NCI-H1417 (cell line): ENCODE measurements around the gene GSTO2.

ENCODE experiments used
- DNase-seq, 3 experiments: peaks; one replicate each; lab custom pipeline; 2025; lab: John Stamatoyannopoulos, UW

Gene GSTO2

DNA sequence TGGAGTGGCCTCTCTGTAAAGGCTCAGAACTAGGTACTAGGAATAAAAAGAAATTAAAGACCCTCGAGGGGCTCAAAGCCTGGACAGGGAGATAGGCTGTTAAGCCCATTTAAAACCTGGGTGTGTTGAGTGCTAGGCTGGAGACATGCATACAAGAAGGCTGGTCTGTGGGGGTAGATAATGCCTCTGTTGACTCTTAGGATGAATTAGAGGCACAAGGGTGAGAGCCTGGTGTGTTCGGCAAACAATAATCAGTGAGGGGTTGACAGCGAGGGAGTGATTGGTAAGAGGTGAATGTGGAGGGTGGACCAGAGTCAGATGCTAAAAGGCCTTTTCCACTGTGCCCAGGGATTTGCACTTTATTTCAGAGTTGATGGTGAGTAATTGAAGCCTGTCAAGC lies 12.7 kb downstream of the GSTO2 start:
- peak in 2 of 3 experiments; percentile 70 to 93 for DNase-seq

DNA sequence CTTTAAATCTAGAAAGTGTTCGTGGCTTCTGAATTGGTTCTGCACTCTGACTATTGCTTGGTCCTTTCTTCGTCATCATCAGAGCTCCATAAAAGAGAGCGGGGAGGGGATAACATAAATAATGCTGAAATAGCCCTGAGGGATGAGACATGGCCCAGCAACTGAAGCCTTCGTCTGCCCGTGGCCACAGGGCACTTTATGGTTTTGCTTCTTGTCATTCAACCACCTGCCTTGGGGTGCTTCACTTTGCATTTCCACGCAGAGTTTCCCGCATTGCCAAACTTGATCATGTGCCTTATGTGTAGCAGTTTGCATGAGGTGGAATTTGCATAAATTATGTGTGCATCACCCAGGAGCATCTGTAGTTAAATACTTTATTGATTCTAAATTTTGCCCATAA lies 15.9 kb downstream of the GSTO2 start:
- no peak for DNase-seq

DNA sequence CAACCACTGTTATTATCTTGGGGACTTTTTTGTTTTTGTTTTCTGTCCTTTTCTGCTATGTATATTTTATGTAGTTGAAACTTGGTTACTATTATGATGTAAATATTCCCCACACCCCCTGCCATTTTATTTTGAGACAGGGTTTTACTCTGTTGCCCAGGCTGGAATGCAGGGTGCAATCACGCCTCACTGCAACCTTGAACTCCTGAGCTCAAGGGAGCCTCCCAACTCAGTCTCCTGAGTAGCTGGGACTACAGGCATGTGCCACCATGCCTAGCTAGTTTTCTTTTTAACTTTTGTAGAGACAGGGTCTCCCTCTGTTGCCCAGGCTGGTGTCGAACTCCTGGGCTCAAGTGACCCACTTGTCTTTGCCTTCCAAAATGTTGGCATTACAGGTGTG lies 18.0 kb downstream of the GSTO2 start:
- no peak for DNase-seq

DNA sequence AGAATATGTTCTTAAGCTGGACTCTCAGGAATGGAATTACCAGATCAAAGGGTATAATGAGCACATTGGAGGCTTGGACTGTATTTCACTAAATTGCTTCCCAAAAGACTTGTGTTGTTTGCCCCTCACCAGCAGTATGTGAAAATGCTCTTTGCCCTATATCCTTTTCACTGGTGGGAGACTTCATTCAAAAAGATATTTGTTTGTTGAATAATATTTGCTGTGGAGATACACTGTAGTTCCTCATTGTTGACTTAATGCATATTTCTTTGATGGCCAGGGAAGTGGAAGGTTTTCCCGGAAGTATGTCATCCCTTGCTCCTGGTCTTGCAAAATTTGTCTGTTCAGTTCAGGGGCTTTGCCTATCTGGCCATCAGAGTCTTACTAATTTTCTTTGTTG lies 19.4 kb downstream of the GSTO2 start:
- peak in 1 of 3 experiments; percentile 6 for DNase-seq

DNA sequence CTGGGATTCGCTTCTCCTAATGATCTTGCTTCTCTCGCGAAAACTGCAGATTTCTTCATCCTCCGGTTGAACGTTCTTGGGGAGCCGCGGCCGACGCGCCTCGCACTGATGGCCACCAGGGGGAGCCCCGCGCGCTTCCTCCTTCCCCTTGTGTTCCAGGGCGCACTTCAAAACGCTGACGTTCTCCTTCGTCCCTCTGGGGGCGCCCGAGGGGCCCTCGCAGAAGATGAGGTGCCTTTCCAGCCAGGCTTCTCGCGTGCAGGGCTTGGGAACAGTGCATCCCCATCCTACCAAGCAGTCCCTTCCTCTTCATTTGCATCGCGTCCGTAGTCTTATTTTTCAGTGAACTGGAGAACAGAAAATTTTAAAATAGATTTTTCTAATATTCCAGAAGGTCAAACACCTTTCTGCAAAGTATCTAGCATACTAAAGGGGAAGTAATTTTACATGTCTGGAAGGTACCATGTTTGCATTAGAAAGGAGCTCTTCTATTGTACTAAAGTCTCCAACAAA lies 22.5 kb downstream of the GSTO2 start:
- peak; percentile 67 to 85 (median 69) for DNase-seq

- no peak for DNase-seq
These were observed 24.0 kb downstream of the GSTO2 start for GRCh38 chr10:104293011-104293410.

GRCh38 chr10:104293781-104294321 lies 24.9 kb downstream of the GSTO2 start:
- DNase-seq, result no peak

DNA sequence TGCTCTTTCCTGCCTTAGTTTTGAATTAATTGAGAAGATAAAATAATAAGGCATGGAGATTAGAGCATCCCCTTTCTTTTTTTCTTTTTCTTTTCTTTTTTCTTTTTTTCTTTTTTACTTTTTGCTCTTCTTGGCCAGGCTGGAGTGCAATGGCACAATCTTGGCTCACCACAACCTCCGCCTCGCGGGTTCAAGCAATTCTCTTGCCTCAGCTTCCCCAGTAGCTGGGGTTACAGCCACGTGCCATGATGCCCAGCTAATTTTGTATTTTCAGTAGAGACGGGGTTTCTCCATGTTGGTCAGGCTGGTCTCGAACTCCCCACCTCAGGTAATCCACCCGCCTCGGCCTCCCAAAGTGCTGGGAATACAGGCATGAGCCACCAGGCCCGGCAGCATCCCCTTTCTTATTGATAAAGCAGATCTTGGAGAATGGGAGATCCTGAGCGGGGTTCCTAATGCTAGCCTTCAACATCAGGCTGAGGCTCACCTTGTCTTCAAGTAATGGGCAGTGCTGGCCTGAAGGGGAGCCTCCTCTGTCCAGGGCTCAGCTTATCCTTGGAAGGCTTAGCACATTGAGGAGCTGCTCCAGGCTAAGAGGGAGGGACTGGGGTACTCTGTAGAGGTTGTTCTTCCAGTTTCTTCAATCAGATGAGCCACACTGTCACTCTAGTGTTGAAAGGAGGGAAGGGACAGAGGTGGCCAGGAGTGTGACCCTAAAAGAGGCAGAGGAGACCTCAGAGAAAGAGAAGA lies 27.9 kb downstream of the GSTO2 start:
- no peak for DNase-seq

GRCh38 chr10:104297697-104298660 lies 29.0 kb downstream of the GSTO2 start:
- no peak for DNase-seq

DNA sequence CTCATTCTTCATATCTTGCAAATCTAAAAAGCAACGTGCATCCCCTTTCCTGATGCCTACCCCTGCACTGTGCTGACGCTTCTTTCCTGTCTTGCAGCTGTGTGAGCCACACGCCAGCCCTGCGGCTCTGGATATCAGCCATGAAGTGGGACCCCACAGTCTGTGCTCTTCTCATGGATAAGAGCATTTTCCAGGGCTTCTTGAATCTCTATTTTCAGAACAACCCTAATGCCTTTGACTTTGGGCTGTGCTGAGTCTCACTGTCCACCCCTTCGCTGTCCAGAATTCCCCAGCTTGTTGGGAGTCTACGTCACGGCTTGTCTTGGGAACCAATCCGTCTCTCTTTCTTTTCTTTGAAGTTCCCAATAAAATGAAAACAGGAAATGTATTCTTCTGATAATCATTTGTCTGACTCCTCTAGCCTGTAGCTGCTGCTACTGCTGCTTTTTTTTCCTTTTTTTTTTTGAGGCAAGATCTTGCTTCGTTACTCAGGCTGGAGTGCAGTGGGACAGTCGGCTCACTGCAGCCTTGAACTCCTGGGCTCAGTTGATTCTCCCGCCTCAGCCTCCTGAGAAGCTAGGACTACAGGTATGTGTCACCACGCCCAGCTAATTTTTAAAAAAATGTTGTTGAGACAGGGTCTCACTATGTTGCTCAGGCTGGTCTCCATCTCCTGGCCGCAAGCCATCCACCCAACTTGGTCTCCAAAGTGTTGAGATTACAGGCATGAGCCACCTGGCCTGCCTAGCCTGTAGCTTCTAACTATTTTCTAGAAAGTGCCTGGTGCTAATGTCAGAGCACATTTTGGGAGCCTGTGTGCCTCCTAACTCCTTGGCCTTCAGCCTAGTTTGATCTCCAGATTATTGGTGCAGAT lies 30.3 kb downstream of the GSTO2 start:
- DNase-seq, result no peak

DNA sequence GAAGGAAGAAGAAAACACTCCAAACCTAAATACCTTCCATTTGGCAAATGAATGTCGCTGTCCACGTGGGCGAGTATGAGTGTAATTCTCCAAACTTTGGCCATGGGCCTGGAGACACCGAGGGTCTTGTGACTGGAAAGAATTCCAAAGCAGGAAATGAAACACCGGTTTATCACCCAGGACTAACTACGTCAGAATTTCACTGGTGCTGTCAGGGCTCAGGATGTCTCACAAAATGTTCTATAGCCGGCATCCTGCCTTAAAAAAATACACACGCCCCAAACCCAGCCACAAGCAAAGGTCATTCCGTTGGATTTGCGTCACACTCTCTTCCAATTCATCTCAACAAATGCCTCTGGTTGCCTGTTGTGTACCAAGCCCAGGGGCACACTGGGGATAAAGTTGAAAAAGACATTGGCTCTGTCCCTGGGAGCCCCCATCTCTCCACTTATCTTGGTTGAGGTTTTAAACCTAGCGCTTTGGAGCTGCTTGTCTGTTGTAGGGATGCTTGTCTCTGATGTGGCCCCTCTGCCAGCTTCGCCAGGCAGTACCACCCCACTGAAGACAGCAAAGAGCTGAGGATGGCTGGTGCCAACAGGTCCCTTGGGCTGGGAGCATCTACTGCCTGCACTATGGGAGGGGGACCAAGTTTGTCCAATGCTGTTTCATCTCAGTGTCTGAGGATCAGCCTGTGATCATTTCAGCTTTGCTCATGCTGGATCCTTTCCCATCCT lies 31.2 kb downstream of the GSTO2 start:
- no peak for DNase-seq

DNA sequence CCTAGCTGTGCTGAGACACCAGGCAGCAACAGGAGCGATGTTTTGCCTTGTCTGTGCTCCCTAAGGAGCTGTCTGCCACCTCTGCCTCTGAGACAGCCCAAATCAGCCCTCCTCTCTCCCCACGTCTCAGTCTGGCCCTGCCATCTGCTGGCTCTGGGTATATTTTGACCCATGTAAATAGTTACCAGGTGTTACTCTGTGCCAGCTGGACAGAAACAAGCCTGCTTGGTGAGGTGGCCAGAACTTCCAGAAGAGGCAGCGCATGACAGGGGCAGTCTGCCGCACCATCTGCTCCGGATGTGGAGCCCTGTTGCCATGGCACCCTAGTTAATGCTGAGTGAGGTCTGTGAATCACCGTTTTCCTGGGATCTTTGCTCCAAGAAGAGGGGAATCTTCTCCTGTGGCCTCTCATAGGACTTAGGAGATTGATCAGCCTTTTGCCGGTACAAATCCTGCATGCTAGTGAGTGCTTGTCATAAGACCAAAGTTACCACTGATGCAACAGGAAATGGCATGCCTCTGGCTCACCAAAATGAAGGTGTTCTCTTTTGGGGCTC lies 31.8 kb downstream of the GSTO2 start:
- DNase-seq, result peak in 2 of 3 experiments; percentile 77 to 92

DNA sequence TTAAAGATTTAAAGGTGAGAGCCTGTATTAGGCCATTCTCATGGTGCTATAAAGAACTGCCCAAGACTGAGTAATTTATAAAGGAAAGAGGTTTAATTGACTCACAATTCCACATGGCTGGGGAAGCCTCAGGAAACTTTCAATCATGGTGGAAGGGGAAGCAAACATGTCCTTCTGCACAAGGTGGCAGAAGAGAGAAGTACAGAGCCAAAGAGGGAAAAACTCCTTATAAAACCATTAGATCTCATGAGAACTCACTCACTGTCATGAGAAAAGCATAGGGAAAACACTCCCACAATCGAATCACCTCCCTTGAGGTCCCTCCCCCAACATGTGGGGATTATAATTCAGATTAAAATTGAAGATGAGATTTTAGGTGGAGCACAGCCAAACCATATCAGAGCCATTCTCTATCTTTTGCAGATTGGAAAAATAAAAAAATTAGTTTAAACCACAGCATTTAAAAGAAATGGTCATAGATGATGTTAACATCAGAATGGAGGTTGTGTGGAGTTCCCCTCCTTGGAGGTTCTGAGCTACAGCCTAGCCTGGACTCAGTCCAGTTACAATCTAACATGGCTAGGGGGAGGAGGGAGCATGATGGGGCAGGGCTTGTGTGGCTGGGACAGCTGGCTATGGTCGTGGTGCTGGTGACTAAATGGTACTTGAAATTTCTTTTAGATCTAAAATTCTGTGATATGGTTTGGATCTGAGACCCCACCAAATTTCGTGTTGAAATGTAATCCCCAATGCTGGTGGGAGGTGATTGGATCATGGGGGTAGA lies 33.1 kb downstream of the GSTO2 start:
- no peak for DNase-seq

GRCh38 chr10:104303594-104304355 lies 34.8 kb downstream of the GSTO2 start:
- no peak for DNase-seq

DNA sequence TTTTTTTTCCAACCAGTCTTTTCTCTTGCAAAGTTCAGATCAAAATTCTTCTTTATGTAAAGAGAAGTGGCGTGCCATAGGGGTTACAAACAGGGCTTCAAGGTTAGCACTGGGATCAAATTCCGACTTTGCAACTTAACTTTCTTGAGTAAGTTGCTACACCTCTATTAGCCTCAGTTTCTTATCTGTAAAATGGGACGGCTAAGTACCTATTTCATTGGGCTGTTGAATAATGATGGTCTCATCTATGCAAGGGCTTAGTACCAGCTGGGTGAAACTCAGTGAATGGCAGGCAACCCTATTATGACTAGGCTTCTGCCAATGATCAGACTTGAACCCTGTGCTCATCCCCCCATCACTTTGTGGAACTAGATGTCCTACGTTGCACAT lies 35.4 kb downstream of the GSTO2 start:
- DNase-seq, result no peak

DNA sequence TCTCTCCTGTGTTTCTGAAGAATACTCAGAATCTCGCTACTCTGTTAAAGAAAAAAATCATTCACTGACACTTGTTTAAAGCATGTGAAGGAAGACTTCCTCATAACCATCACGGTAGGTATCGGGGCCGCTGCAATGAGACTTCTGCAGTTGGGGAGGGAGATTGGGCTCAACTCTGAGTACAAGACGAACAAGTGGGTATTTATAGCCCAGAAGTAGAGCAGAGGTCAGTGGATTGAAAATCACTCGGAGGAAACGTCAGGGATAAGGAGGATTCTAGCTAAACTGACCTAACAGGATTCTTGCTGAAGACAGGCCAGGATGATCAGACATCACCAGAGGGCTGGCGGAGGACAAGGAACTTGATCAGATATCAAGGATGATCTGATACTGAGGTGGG lies 35.9 kb downstream of the GSTO2 start:
- DNase-seq, result no peak

DNA sequence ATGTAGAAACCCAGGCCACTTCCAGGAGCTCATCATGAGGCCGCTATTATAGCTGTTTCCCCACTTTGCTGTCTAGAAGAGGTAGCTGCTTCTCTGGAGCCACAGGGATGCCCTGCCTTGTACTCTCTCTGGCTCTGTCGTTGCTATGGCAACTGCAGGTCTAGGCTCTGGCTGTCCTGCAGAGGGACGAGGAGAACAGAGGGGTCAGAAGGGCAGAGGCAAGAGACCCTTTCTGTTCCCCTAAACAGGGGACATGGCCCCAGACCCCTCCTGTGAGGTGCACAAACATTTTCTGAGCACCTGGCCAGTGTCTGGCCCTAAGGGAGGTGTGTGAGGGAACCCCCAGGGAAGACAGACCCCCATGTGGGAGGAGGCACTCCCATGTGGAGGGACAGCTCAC lies 37.9 kb downstream of the GSTO2 start:
- DNase-seq, result peak in 1 of 3 experiments; percentile 25

- no peak for DNase-seq
These were observed 38.8 kb downstream of the GSTO2 start for GRCh38 chr10:104307576-104308438.
